GM10248 (cell line): ENCODE data around the gene IDI2.
"Not testable (repeated sequence)": the region's sequence is repeated elsewhere in the genome, so short reads cannot be mapped to it uniquely, and the experiment has no call there.

Source experiments
- CTCF ChIA-PET: fragments of 300-600 bp; sonication (Branson Sonifier 250); formaldehyde crosslinking; extraction: SDS; loops from one replicate; lab custom pipeline; 2021; ENCODE audit warnings: antibody characterized with exemption; lab: Yijun Ruan, JAX
- POLR2A ChIA-PET: fragments of 350-650 bp; sonication (Branson Sonifier 250); formaldehyde crosslinking; extraction: SDS; loops from one replicate; lab custom pipeline; 2020; ENCODE audit warnings: antibody characterized with exemption; lab: Yijun Ruan, JAX
- DNase-seq: peaks from one replicate; pipeline ENCODE4 v3.0.0; 2012; ENCODE audit errors: extremely low spot score
- TF ChIP-seq, protein P1 (sequence below): IDR thresholded peaks from 2 replicates; pipeline ENCODE4 v1.5.1; 2012; ENCODE audit warnings: mild to moderate bottlenecking, low read depth; ENCODE audit errors: extremely low read depth, missing control alignments, control extremely low read depth

Gene IDI2

DNA sequence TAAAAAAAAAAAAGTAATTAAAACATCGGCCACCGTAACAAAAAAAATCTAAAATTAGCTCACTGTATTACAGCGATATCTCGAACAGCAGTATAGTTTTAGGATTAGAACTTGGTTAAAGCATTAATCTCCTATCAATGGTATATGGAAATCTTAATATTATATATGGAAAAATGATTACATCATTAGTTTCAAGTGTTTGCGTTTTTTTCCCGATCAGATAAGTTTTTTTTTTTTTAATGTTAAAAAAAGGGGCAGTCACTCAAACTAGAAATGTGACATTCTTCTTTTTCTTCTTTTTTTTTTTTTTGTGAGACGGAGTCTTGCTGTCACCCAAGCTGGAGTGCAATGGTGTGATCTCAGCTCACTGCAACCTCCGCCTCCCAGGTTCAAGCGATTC, 15.9 kb upstream of the IDI2 start:
- TF ChIP-seq, protein P1, sequence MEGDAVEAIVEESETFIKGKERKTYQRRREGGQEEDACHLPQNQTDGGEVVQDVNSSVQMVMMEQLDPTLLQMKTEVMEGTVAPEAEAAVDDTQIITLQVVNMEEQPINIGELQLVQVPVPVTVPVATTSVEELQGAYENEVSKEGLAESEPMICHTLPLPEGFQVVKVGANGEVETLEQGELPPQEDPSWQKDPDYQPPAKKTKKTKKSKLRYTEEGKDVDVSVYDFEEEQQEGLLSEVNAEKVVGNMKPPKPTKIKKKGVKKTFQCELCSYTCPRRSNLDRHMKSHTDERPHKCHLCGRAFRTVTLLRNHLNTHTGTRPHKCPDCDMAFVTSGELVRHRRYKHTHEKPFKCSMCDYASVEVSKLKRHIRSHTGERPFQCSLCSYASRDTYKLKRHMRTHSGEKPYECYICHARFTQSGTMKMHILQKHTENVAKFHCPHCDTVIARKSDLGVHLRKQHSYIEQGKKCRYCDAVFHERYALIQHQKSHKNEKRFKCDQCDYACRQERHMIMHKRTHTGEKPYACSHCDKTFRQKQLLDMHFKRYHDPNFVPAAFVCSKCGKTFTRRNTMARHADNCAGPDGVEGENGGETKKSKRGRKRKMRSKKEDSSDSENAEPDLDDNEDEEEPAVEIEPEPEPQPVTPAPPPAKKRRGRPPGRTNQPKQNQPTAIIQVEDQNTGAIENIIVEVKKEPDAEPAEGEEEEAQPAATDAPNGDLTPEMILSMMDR, result no peak
- no peak for DNase-seq
- CTCF ChIA-PET, result no interaction called here
- POLR2A ChIA-PET, result interaction anchor here (0.7 kb wide), 1 partner anchor 27 kb away, joined by 3 read pairs; no protein-coding TSS in a partner anchor

DNA sequence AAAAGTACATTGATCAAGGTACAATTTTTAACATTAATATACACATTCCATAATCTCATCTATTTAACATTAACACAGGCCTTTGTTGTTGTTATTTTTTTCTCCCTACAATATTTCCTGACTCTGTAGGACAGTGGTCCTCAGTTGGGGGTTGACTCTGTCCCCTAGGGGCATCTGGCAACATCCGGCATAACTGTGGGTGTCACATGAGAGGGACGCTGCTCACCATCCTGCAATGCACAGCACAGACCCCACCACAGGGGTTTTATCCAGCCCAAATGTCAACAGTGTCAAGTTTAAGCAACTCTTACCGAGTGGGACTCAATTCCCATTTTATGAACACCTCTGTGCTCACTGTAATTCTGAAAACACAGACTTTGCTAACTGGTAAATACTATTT, 14.5 kb upstream of the IDI2 start:
- CTCF ChIA-PET, result no interaction called here

DNA sequence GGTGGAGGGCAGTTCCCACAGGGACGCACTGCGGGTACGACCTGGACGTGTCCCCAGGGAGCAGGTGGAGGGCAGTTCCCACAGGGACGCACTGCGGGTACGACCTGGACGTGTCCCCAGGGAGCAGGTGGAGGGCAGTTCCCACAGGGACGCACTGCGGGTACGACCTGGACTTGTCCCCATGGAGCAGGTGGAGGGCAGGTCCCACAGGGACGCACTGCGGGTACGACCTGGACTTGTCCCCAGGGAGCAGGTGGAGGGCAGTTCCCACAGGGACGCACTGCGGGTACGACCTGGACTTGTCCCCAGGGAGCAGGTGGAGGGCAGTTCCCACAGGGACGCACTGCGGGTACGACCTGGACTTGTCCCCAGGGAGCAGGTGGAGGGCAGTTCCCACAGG, 13.1 kb upstream of the IDI2 start:
- CTCF ChIA-PET, POLR2A ChIA-PET, DNase-seq: not testable (repeated sequence)

More for the DNA sequence above, 14.5 kb upstream of the IDI2 start:
- DNase-seq, result no peak
- TF ChIP-seq, protein P1, result no peak
- POLR2A ChIA-PET, result no interaction called here

DNA sequence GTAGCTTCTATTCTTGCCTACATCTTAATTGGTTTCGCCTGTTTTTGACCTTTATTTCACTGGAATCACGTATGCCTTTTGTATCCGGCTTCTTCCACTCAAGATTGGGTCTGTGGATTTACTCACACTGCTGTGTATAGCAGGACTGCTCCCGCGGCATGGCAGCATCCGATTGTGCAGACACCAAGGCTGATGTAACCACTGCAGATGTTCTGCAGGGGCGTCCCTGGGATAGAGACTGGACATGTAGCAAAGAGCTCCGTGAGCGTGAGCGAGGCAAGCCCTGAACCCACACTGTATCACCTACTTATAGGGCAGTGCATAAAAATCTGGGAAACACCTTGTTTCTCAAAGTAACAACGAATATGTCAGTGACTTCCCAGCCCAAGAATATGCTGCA, 11.4 kb upstream of the IDI2 start:
- CTCF ChIA-PET, result interaction anchor here (1.0 to 2.8 kb wide), 3 partner anchors 8 to 50 kb away, joined by 3 to 12 read pairs (median 8); partner anchors contain the start of gene IDI1
- POLR2A ChIA-PET, result interaction anchor here (1.4 to 3.3 kb wide), 3 partner anchors 9 to 17 kb away, joined by 7 to 33 read pairs (median 9); partner anchors contain the start of gene IDI1
- TF ChIP-seq, protein P1, result no peak
- no peak for DNase-seq

DNA sequence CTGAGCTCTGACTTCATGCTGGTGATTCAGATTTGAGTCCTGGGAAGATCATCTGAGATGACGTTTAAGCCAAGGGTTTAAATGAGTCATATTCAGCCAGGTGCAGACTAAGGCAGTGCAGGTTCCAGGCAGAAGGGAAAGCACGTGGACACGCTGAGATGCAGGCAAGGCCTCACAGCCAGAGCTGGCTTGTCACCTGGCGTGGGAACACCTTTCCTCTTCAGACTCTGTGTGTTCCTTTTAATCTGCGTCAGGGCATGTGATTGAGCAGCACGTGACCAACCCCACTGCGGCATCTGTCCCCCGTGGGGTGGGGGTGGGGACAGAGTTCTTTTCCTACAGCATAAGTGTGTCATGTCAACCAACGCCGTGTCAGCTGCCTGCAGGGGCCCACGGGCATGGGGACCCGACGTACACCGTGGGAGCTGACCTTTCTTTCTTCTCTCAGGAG, 10.7 kb upstream of the IDI2 start:
- ChIA-PET POLR2A (interaction anchor here (0.5 to 3.3 kb wide), 8 partner anchors 9 to 94 kb away, joined by 3 to 33 read pairs (median 6); partner anchors contain the start of genes IDI1 and IDI2), CTCF (interaction anchor here (1.0 to 2.8 kb wide), 4 partner anchors 9 to 100 kb away, joined by 3 to 12 read pairs (median 6); partner anchors contain the start of gene IDI1)
- peak; percentile 71 for DNase-seq
- TF ChIP-seq, protein P1, result no peak

DNA sequence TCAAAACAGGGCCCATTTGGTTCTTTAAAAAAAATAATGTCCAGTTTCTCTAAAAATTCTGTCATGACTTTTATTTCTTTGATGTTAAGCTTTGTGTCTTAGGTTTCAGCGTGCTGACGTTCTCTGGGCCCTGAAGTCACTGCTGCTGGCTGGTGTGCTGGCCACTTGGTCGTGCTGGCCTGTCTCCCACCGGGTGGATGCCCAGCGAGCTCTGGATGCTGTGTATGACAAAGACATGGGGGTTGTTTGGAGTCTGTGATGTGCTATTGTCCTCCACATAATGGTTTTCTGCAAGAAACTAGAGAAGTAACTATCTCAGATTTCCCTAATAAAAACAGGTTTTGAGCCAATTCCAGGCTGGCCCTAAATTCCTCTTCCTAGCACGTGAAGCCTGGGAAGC, 9.5 kb upstream of the IDI2 start:
- POLR2A ChIA-PET, result interaction anchor here (0.6 to 3.3 kb wide), 3 partner anchors 14 to 62 kb away, joined by 3 to 33 read pairs (median 3); partner anchors contain the start of gene IDI1
- TF ChIP-seq, protein P1, result no peak
- no peak for DNase-seq
- CTCF ChIA-PET, result interaction anchor here (0.8 to 2.8 kb wide), 4 partner anchors 10 to 98 kb away, joined by 3 to 12 read pairs (median 4); no protein-coding TSS in a partner anchor

DNA sequence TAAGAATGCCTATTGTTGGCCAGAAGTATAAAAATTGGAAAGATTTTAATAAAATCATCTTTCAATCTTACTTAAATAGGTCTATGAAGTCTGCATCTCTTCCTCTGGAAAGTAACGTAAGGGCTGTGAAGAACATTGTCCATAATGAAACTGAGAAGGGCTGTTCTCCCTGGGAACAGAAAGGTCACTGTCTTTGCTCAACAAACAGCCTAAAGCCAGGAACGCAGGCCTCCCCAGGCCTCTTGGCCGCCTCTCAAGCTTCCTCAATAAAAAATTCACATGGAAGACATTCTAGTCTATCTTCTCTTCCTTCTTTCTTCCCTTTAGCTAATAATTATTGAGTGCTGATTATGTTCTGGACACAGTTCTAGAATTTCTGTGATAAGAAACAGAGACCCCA, 9.1 kb upstream of the IDI2 start:
- DNase-seq, result no peak
- TF ChIP-seq, protein P1, result no peak
- CTCF ChIA-PET, result interaction anchor here (0.8 to 2.8 kb wide), 3 partner anchors 10 to 60 kb away, joined by 3 to 12 read pairs (median 3); no protein-coding TSS in a partner anchor
- POLR2A ChIA-PET, result interaction anchor here (3.3 kb wide), 1 partner anchor 14 kb away, joined by 33 read pairs; the partner anchor contains the start of gene IDI1
